HEK293 (cell line): ENCODE data around the gene FANCC.

Source experiments
- ATF2 ChIP-seq: fragments of 450-650 bp; formaldehyde crosslinking; IDR thresholded peaks from 2 replicates; pipeline ENCODE4 v1.5.1; 2016; ENCODE audit warnings: missing biosample characterization, missing genetic modification characterization, low read depth
- CTCF ChIP-seq: fragments of 450-650 bp; formaldehyde crosslinking; IDR thresholded peaks from 2 replicates; pipeline ENCODE4 v1.5.1; 2016; ENCODE audit warnings: missing biosample characterization, missing genetic modification characterization
- SETDB1 ChIP-seq: IDR thresholded peaks from one replicate; pipeline ENCODE4 v1.6.1; 2017; ENCODE audit warnings: mild to moderate bottlenecking, low read length, moderate library complexity, mixed read lengths; ENCODE audit not compliant: insufficient read length
- ZBTB7A ChIP-seq: fragments of 450-650 bp; formaldehyde crosslinking; IDR thresholded peaks from 2 replicates; pipeline ENCODE4 v1.5.1; 2016; ENCODE audit warnings: low read depth, missing biosample characterization, missing genetic modification characterization
- ZNF114 ChIP-seq: fragments of 450-650 bp; formaldehyde crosslinking; IDR thresholded peaks from 2 replicates; pipeline ENCODE4 v1.5.0; 2017; ENCODE audit warnings: missing biosample characterization, missing genetic modification characterization
- ZNF292 ChIP-seq: fragments of 450-650 bp; formaldehyde crosslinking; IDR thresholded peaks from 2 replicates; pipeline ENCODE4 v1.5.1; 2016; ENCODE audit warnings: low read depth, missing biosample characterization, missing genetic modification characterization, borderline replicate concordance
- ZNF341 ChIP-seq: fragments of 450-650 bp; formaldehyde crosslinking; IDR thresholded peaks from 2 replicates; pipeline ENCODE4; 2016; ENCODE audit warnings: low read depth, missing biosample characterization, missing genetic modification characterization
- ZNF558 ChIP-seq: fragments of 450-650 bp; formaldehyde crosslinking; IDR thresholded peaks from 2 replicates; pipeline ENCODE4 v1.5.1; 2016; ENCODE audit warnings: missing biosample characterization, missing genetic modification characterization
- ZNF560 ChIP-seq: fragments of 450-650 bp; formaldehyde crosslinking; IDR thresholded peaks from 2 replicates; pipeline ENCODE4 v1.5.1; 2017; ENCODE audit warnings: missing biosample characterization, missing genetic modification characterization, borderline replicate concordance
- ZNF76 ChIP-seq: fragments of 450-650 bp; formaldehyde crosslinking; IDR thresholded peaks from 2 replicates; pipeline ENCODE4; 2016; ENCODE audit warnings: low read depth, missing biosample characterization, missing genetic modification characterization, borderline replicate concordance
- ZNF791 ChIP-seq: fragments of 450-650 bp; formaldehyde crosslinking; IDR thresholded peaks from 2 replicates; pipeline ENCODE4 v1.5.1; 2016; ENCODE audit warnings: missing biosample characterization, missing genetic modification characterization
- ZXDB ChIP-seq: fragments of 450-650 bp; formaldehyde crosslinking; IDR thresholded peaks from 2 replicates; pipeline ENCODE4 v1.5.1; 2016; ENCODE audit warnings: missing biosample characterization, missing genetic modification characterization

DNA sequence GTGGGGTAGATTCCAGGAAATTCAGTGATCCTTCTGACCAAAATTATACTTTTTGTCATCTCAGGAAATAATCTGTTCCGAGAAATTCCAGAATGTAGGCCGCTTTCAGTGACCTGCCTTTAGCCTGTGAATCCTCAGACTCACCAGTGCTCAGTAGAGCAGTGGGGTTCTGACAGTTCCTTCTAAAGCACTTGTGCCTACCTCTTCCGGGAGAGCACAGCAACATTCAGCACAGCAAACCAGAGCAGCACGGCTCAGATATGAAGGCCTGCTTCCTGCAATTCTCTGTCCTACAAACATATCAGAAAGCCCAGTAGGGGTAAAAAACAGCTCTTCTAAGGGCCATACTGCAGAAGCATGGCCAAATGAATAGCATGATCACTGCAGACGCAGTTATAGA lies 15.0 kb downstream of the FANCC start:
- TF ChIP-seq ZNF560 (tag by site-specific recombination), result no peak
- no peak for TF ChIP-seq ZXDB
- TF ChIP-seq ZNF76, result no peak
- no peak for TF ChIP-seq ATF2 (tag by site-specific recombination)
- no peak for TF ChIP-seq CTCF (tag by site-specific recombination)
- no peak for TF ChIP-seq ZNF114 (tag by site-specific recombination)
- TF ChIP-seq ZNF292 (tag by site-specific recombination), result no peak
- no peak for TF ChIP-seq ZNF791 (tag by site-specific recombination)
- no peak for TF ChIP-seq ZBTB7A (tag by site-specific recombination)
- TF ChIP-seq ZNF341 (tag by site-specific recombination), result no peak
- no peak for TF ChIP-seq SETDB1
- TF ChIP-seq ZNF558 (tag by site-specific recombination), result no peak
